Activated CD8-positive, alpha-beta T cell treated with anti-CD3 and anti-CD28 coated beads for 36 hours (primary cell): Measurements from ENCODE around the gene MMS19. TPM values are rescaled to one million over a fixed set of nuclear protein-coding genes. Genes with fewer than 3 reads are reported as not detected.

ENCODE experiments used
- ATAC-seq: fragments of 200-7000 bp; cut with Tn5 transposase; one replicate; pipeline ENCODE4 v1.10.0; 2021; ENCODE audit warnings: mild to moderate bottlenecking, moderate library complexity
- CTCF ChIA-PET: fragments of 350-600 bp; sonication (Branson Sonifier 250); formaldehyde crosslinking; loops from one replicate; lab custom pipeline; 2021; ENCODE audit warnings: antibody characterized with exemption; lab: Charles Lee
- POLR2A ChIA-PET: fragments of 350-600 bp; sonication (Branson Sonifier 250); formaldehyde crosslinking; loops from one replicate; lab custom pipeline; 2021; ENCODE audit warnings: antibody characterized with exemption; lab: Charles Lee
- DNase-seq: peaks from one replicate; pipeline ENCODE4 v3.0.0-alpha.2; 2020
- H3K27ac Mint-ChIP-seq: one replicate; pipeline ENCODE4 v1.8.0; 2021; ENCODE audit warnings: mild to moderate bottlenecking, mixed read lengths
- H3K27me3 Mint-ChIP-seq: one replicate; pipeline ENCODE4 v1.8.0; 2021; ENCODE audit warnings: mixed read lengths
- H3K36me3 Mint-ChIP-seq: one replicate; pipeline ENCODE4 v1.8.0; 2021; ENCODE audit warnings: low read depth, mixed read lengths
- H3K4me1 Mint-ChIP-seq: one replicate; pipeline ENCODE4 v1.8.0; 2021; ENCODE audit warnings: low read depth, mixed read lengths
- H3K4me3 Mint-ChIP-seq: one replicate; pipeline ENCODE4 v1.8.0; 2021; ENCODE audit warnings: mild to moderate bottlenecking, moderate library complexity, mixed read lengths
- H3K9me3 Mint-ChIP-seq: one replicate; pipeline ENCODE4 v1.8.0; 2021; ENCODE audit warnings: mixed read lengths
- CTCF ChIP-seq: fragments of 200-600 bp; IDR thresholded peaks from one replicate; pipeline ENCODE4 v1.8.0; 2022; ENCODE audit warnings: antibody characterized with exemption, mild to moderate bottlenecking
- intact Hi-C: fragments of 100-400 bp; cut with micrococcal nuclease; formaldehyde crosslinking; loops from one replicate; pipeline ENCODE4 v1.10.0; 2022
- total RNA-seq, 2 experiments: library from RNA; stranded (reverse); gene quantifications; one replicate each; pipeline ENCODE4 v1.2.3, GENCODE V29; 2021

Gene MMS19
- total RNA-seq, 2 experiments from 2014 or later, result 107 to 108 TPM

- POLR2A ChIA-PET, result interaction anchor here (0.9 kb wide), 1 partner anchor 45 kb away, joined by 4 read pairs; no protein-coding TSS in a partner anchor
- H3K4me1 Mint-ChIP-seq, result no peaks in the 10 kb centered on the region
- CTCF ChIA-PET, result interaction anchor here (1.3 kb wide), 1 partner anchor 63 kb away, joined by 3 read pairs; no protein-coding TSS in a partner anchor
- DNase-seq, result no peak
- H3K27ac Mint-ChIP-seq, result no peak overlapping the region
- H3K4me3 Mint-ChIP-seq, result no peak overlapping the region
- H3K27me3 Mint-ChIP-seq, result no peaks in the 10 kb centered on the region
- H3K9me3 Mint-ChIP-seq, result no peaks in the 10 kb centered on the region
- H3K36me3 Mint-ChIP-seq, result no peaks in the 10 kb centered on the region
- TF ChIP-seq CTCF, result no peak
- intact Hi-C loops, result no loop called here
- ATAC-seq, result no peak
These were observed 11.0 kb upstream of the MMS19 start for GRCh38 chr10:97509120-97509680.

DNA sequence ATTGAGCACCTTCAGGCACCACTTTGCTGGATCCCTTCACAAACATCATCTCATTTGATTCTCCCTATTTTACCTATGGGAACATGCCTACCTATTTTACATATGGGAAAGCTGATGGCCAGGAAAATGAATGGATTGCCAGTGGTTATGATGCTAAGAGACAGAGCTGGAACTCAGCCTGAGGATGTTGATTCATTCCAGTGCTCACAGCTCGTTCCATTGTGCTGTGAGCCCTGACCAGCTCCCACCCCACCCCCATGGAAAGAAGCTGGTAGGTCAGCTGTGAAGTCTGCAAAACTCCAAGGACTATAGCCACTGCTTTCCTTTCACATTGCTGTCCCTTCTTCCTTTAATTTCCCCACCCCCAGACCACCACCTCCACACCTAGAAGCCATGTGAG, 10.1 kb upstream of the MMS19 start:
- Mint-ChIP-seq H3K4me3 (no peak overlapping the region), H3K9me3 (no peaks in the 10 kb centered on the region), H3K36me3 (no peaks in the 10 kb centered on the region), H3K4me1 (no peaks in the 10 kb centered on the region), H3K27me3 (no peaks in the 10 kb centered on the region), H3K27ac (no peak overlapping the region)
- CTCF ChIA-PET, result interaction anchor here (1.2 kb wide), 1 partner anchor 26 kb away, joined by 3 read pairs; no protein-coding TSS in a partner anchor
- no peak for TF ChIP-seq CTCF
- POLR2A ChIA-PET, result interaction anchor here (0.9 kb wide), 1 partner anchor 176 kb away, joined by 4 read pairs; no protein-coding TSS in a partner anchor
- DNase-seq, result no peak
- ATAC-seq, result no peak
- intact Hi-C loops, result no loop called here

- intact Hi-C loops, result no loop called here
- no peaks in the 10 kb centered on the region for H3K36me3 Mint-ChIP-seq
- ChIA-PET CTCF (no interaction called here), POLR2A (no interaction called here)
- no peak for ATAC-seq
- peaks cover 13% of the 10 kb centered on the region for H3K27me3 Mint-ChIP-seq
- H3K4me1 Mint-ChIP-seq, result no peaks in the 10 kb centered on the region
- DNase-seq, result no peak
- TF ChIP-seq CTCF, result no peak
- no peak overlapping the region for H3K27ac Mint-ChIP-seq
- H3K4me3 Mint-ChIP-seq, result no peak overlapping the region
- H3K9me3 Mint-ChIP-seq, result no peaks in the 10 kb centered on the region
These were observed 8.2 kb upstream of the MMS19 start for GRCh38 chr10:97506199-97506991.

- H3K36me3 Mint-ChIP-seq, result no peaks in the 10 kb centered on the region
- no peak overlapping the region for H3K27ac Mint-ChIP-seq
- CTCF ChIA-PET, result interaction anchor here (0.9 to 1.0 kb wide), 2 partner anchors 29 to 41 kb away, joined by 3 to 4 read pairs; no protein-coding TSS in a partner anchor
- no peak overlapping the region for H3K4me3 Mint-ChIP-seq
- peaks cover 23% of the 10 kb centered on the region for H3K27me3 Mint-ChIP-seq
- no peak for DNase-seq
- H3K4me1 Mint-ChIP-seq, result no peaks in the 10 kb centered on the region
- no peak for ATAC-seq
- POLR2A ChIA-PET, result interaction anchor here (0.6 kb wide), 1 partner anchor 20 kb away, joined by 3 read pairs; no protein-coding TSS in a partner anchor
- no peaks in the 10 kb centered on the region for H3K9me3 Mint-ChIP-seq
- no peak for TF ChIP-seq CTCF
- intact Hi-C loops, result no loop called here
These were observed 6.9 kb upstream of the MMS19 start for GRCh38 chr10:97505152-97505551.

- intact Hi-C loops, result no loop called here
- no peaks in the 10 kb centered on the region for H3K36me3 Mint-ChIP-seq
- TF ChIP-seq CTCF, result no peak
- CTCF ChIA-PET, result interaction anchor here (0.7 kb wide), 1 partner anchor 50 kb away, joined by 3 read pairs; no protein-coding TSS in a partner anchor
- no peak for ATAC-seq
- no peak overlapping the region for H3K4me3 Mint-ChIP-seq
- H3K27ac Mint-ChIP-seq, result no peak overlapping the region
- no peaks in the 10 kb centered on the region for H3K9me3 Mint-ChIP-seq
- DNase-seq, result no peak
- peaks cover 30% of the 10 kb centered on the region for H3K27me3 Mint-ChIP-seq
- POLR2A ChIA-PET, result interaction anchor here (0.6 kb wide), 1 partner anchor 41 kb away, joined by 4 read pairs; no protein-coding TSS in a partner anchor
- H3K4me1 Mint-ChIP-seq, result no peaks in the 10 kb centered on the region
These were observed 5.2 kb upstream of the MMS19 start for GRCh38 chr10:97503406-97503805.
